Activated naive CD4-positive, alpha-beta T cell treated with anti-CD3 and anti-CD28 coated beads, Interleukin-2, amount 10 ng/mL, durations not matched to agents 7 days and 5 days (primary cell): ENCODE data around the gene TUBB1.

Experiments
- CTCF ChIA-PET: fragments of 350-600 bp; sonication (Branson Sonifier 250); formaldehyde crosslinking; loops from one replicate; lab custom pipeline; 2021; ENCODE audit warnings: antibody characterized with exemption; lab: Charles Lee
- DNase-seq: peaks from one replicate; pipeline ENCODE4 v3.0.0-alpha.2; 2020
- H3K27ac Mint-ChIP-seq: one replicate; pipeline ENCODE4 v1.8.0; 2021; ENCODE audit warnings: mild to moderate bottlenecking, moderate library complexity, mixed read lengths
- H3K27me3 Mint-ChIP-seq: one replicate; pipeline ENCODE4 v1.8.0; 2021; ENCODE audit warnings: mild to moderate bottlenecking, mixed read lengths
- H3K36me3 Mint-ChIP-seq: one replicate; pipeline ENCODE4 v1.8.0; 2021; ENCODE audit warnings: mixed read lengths
- H3K4me1 Mint-ChIP-seq: one replicate; pipeline ENCODE4 v1.8.0; 2021; ENCODE audit warnings: mixed read lengths
- H3K4me3 Mint-ChIP-seq: one replicate; pipeline ENCODE4 v1.8.0; 2021; ENCODE audit warnings: mild to moderate bottlenecking, moderate library complexity, mixed read lengths
- H3K9me3 Mint-ChIP-seq: one replicate; pipeline ENCODE4 v1.8.0; 2021; ENCODE audit warnings: mixed read lengths

TUBB1 gene

GRCh38 chr20:59015812-59016711, 3.2 kb upstream of the TUBB1 start:
- no peaks in the 10 kb centered on the region for H3K9me3 Mint-ChIP-seq
- DNase-seq = no peak
- H3K27me3 Mint-ChIP-seq = peaks cover 4% of the 10 kb centered on the region
- H3K36me3 Mint-ChIP-seq = peaks cover 4% of the 10 kb centered on the region
- H3K27ac Mint-ChIP-seq = no peak overlapping the region
- no peak overlapping the region for H3K4me3 Mint-ChIP-seq
- CTCF ChIA-PET = no interaction called here
- peaks cover 55% of the 10 kb centered on the region for H3K4me1 Mint-ChIP-seq

- no peak overlapping the region for H3K4me3 Mint-ChIP-seq
- CTCF ChIA-PET = interaction anchor here (1.0 kb wide), 1 partner anchor 438 kb away, joined by 3 read pairs; no protein-coding TSS in a partner anchor
- DNase-seq = peak; percentile 36
- H3K4me1 Mint-ChIP-seq = peaks cover 46% of the 10 kb centered on the region
- H3K27me3 Mint-ChIP-seq = peaks cover 4% of the 10 kb centered on the region
- peaks cover 7% of the 10 kb centered on the region for H3K36me3 Mint-ChIP-seq
- no peaks in the 10 kb centered on the region for H3K9me3 Mint-ChIP-seq
- peak overlapping the region; percentile 28 for H3K27ac Mint-ChIP-seq
Measured at GRCh38 chr20:59016795-59017492, 2.3 kb upstream of the TUBB1 start.

- Mint-ChIP-seq H3K27me3 (peaks cover 4% of the 10 kb centered on the region), H3K4me1 (peaks cover 39% of the 10 kb centered on the region), H3K4me3 (no peak overlapping the region), H3K9me3 (no peaks in the 10 kb centered on the region), H3K36me3 (peaks cover 12% of the 10 kb centered on the region), H3K27ac (peak overlapping the region; percentile 45)
- CTCF ChIA-PET = interaction anchor here (1.0 kb wide), 1 partner anchor 438 kb away, joined by 3 read pairs; no protein-coding TSS in a partner anchor
- DNase-seq = no peak
Measured at GRCh38 chr20:59017493-59018231, 1.6 kb upstream of the TUBB1 start.

- peak overlapping the region; percentile 45 for H3K27ac Mint-ChIP-seq
- H3K9me3 Mint-ChIP-seq = no peaks in the 10 kb centered on the region
- no peak for DNase-seq
- peaks cover 19% of the 10 kb centered on the region for H3K36me3 Mint-ChIP-seq
- CTCF ChIA-PET = no interaction called here
- no peaks in the 10 kb centered on the region for H3K27me3 Mint-ChIP-seq
- H3K4me1 Mint-ChIP-seq = peaks cover 29% of the 10 kb centered on the region
- H3K4me3 Mint-ChIP-seq = no peak overlapping the region
Measured at GRCh38 chr20:59018817-59019216, 412 bp upstream of the TUBB1 start.

- CTCF ChIA-PET = no interaction called here
- no peak overlapping the region for H3K27ac Mint-ChIP-seq
- no peak for DNase-seq
- H3K9me3 Mint-ChIP-seq = no peaks in the 10 kb centered on the region
- peaks cover 35% of the 10 kb centered on the region for H3K36me3 Mint-ChIP-seq
- peaks cover 22% of the 10 kb centered on the region for H3K4me1 Mint-ChIP-seq
- no peak overlapping the region for H3K4me3 Mint-ChIP-seq
- H3K27me3 Mint-ChIP-seq = no peaks in the 10 kb centered on the region
Measured at GRCh38 chr20:59020938-59021551, 1.8 kb downstream of the TUBB1 start.

- DNase-seq = no peak
- no peak overlapping the region for H3K4me3 Mint-ChIP-seq
- H3K27me3 Mint-ChIP-seq = no peaks in the 10 kb centered on the region
- H3K4me1 Mint-ChIP-seq = peaks cover 23% of the 10 kb centered on the region
- H3K36me3 Mint-ChIP-seq = peaks cover 51% of the 10 kb centered on the region
- H3K9me3 Mint-ChIP-seq = no peaks in the 10 kb centered on the region
- CTCF ChIA-PET = interaction anchor here (0.8 kb wide), 1 partner anchor 9 kb away, joined by 3 read pairs; the partner anchor contains the start of gene ATP5F1E
- H3K27ac Mint-ChIP-seq = no peak overlapping the region
Measured at GRCh38 chr20:59022754-59023153, 3.5 kb downstream of the TUBB1 start.

- Mint-ChIP-seq H3K4me1 (peaks cover 32% of the 10 kb centered on the region), H3K4me3 (no peak overlapping the region), H3K27ac (no peak overlapping the region), H3K36me3 (peaks cover 57% of the 10 kb centered on the region), H3K27me3 (no peaks in the 10 kb centered on the region), H3K9me3 (no peaks in the 10 kb centered on the region)
- no peak for DNase-seq
- CTCF ChIA-PET = no interaction called here
Measured at GRCh38 chr20:59023616-59024015, 4.4 kb downstream of the TUBB1 start.

- Mint-ChIP-seq H3K27me3 (no peaks in the 10 kb centered on the region), H3K9me3 (no peaks in the 10 kb centered on the region), H3K36me3 (peaks cover 62% of the 10 kb centered on the region), H3K4me3 (no peak overlapping the region), H3K4me1 (peaks cover 37% of the 10 kb centered on the region), H3K27ac (no peak overlapping the region)
- DNase-seq = no peak
- CTCF ChIA-PET = no interaction called here
Measured at GRCh38 chr20:59024111-59024530, 4.9 kb downstream of the TUBB1 start.

- peak overlapping the region; percentile 7 for H3K27ac Mint-ChIP-seq
- H3K4me1 Mint-ChIP-seq = peaks cover 47% of the 10 kb centered on the region
- no peak for DNase-seq
- H3K27me3 Mint-ChIP-seq = no peaks in the 10 kb centered on the region
- no peaks in the 10 kb centered on the region for H3K9me3 Mint-ChIP-seq
- no peak overlapping the region for H3K4me3 Mint-ChIP-seq
- peaks cover 72% of the 10 kb centered on the region for H3K36me3 Mint-ChIP-seq
- CTCF ChIA-PET = no interaction called here
Measured at GRCh38 chr20:59025086-59025485, 5.9 kb downstream of the TUBB1 start.

GRCh38 chr20:59025511-59025910, 6.3 kb downstream of the TUBB1 start:
- Mint-ChIP-seq H3K27ac (no peak overlapping the region), H3K4me1 (peaks cover 51% of the 10 kb centered on the region), H3K27me3 (no peaks in the 10 kb centered on the region), H3K4me3 (no peak overlapping the region), H3K36me3 (peaks cover 76% of the 10 kb centered on the region), H3K9me3 (no peaks in the 10 kb centered on the region)
- CTCF ChIA-PET = no interaction called here
- no peak for DNase-seq

- no peak overlapping the region for H3K4me3 Mint-ChIP-seq
- H3K36me3 Mint-ChIP-seq = peaks cover 76% of the 10 kb centered on the region
- CTCF ChIA-PET = no interaction called here
- H3K27ac Mint-ChIP-seq = peak overlapping the region; percentile 53
- peaks cover 62% of the 10 kb centered on the region for H3K4me1 Mint-ChIP-seq
- H3K27me3 Mint-ChIP-seq = no peaks in the 10 kb centered on the region
- DNase-seq = no peak
- no peaks in the 10 kb centered on the region for H3K9me3 Mint-ChIP-seq
Measured at GRCh38 chr20:59026904-59027740, 7.9 kb downstream of the TUBB1 start.

GRCh38 chr20:59027741-59028320, 8.6 kb downstream of the TUBB1 start:
- Mint-ChIP-seq H3K4me3 (no peak overlapping the region), H3K9me3 (no peaks in the 10 kb centered on the region), H3K27me3 (no peaks in the 10 kb centered on the region), H3K36me3 (peaks cover 70% of the 10 kb centered on the region), H3K4me1 (peaks cover 65% of the 10 kb centered on the region), H3K27ac (no peak overlapping the region)
- DNase-seq = no peak
- CTCF ChIA-PET = no interaction called here

GRCh38 chr20:59028812-59029211, 9.6 kb downstream of the TUBB1 start:
- no peak for DNase-seq
- CTCF ChIA-PET = no interaction called here
- Mint-ChIP-seq H3K27ac (no peak overlapping the region), H3K4me3 (peak overlapping the region; percentile 14), H3K9me3 (no peaks in the 10 kb centered on the region), H3K4me1 (peaks cover 70% of the 10 kb centered on the region), H3K27me3 (no peaks in the 10 kb centered on the region), H3K36me3 (peaks cover 67% of the 10 kb centered on the region)
